Activated B cell treated with CpG ODN at 0.5 μM for 24 hours (primary cell): ENCODE measurements around the gene ASTN2. TPM values are rescaled to one million over a fixed set of nuclear protein-coding genes. Genes with fewer than 3 reads are reported as not detected.

ENCODE experiments used
- ATAC-seq: fragments of 200-7000 bp; cut with Tn5 transposase; one replicate; pipeline ENCODE4 v1.10.0; 2021; ENCODE audit warnings: low read depth, mild to moderate bottlenecking, moderate library complexity
- CTCF ChIA-PET: fragments of 350-600 bp; sonication (Branson Sonifier 250); formaldehyde crosslinking; loops from one replicate; lab custom pipeline; 2021; ENCODE audit warnings: antibody characterized with exemption; lab: Charles Lee
- POLR2A ChIA-PET: fragments of 350-600 bp; sonication (Branson Sonifier 250); formaldehyde crosslinking; loops from one replicate; lab custom pipeline; 2021; ENCODE audit warnings: antibody characterized with exemption; lab: Charles Lee
- DNase-seq: peaks from one replicate; pipeline ENCODE4 v3.0.0; 2022
- H3K27ac Mint-ChIP-seq: one replicate; pipeline ENCODE4 v1.8.0; 2020; ENCODE audit warnings: mixed read lengths
- H3K27me3 Mint-ChIP-seq: one replicate; pipeline ENCODE4 v1.8.0; 2021; ENCODE audit warnings: mixed read lengths
- H3K36me3 Mint-ChIP-seq: one replicate; pipeline ENCODE4 v1.8.0; 2021; ENCODE audit warnings: low read depth, mixed read lengths
- H3K4me1 Mint-ChIP-seq: one replicate; pipeline ENCODE4 v1.8.0; 2021; ENCODE audit warnings: mixed read lengths
- H3K4me3 Mint-ChIP-seq: one replicate; pipeline ENCODE4 v1.8.0; 2020; ENCODE audit warnings: mild to moderate bottlenecking, mixed read lengths
- H3K9me3 Mint-ChIP-seq: one replicate; pipeline ENCODE4 v1.8.0; 2020; ENCODE audit warnings: mixed read lengths
- CTCF ChIP-seq: fragments of 200-600 bp; IDR thresholded peaks from one replicate; pipeline ENCODE4 v1.8.0; 2022; ENCODE audit warnings: antibody characterized with exemption, mild to moderate bottlenecking
- intact Hi-C: fragments of 100-400 bp; cut with micrococcal nuclease; formaldehyde crosslinking; loops from one replicate; pipeline ENCODE4 v1.15.1; 2024
- total RNA-seq: library from RNA; stranded (reverse); gene quantifications from 2 replicates; pipeline ENCODE4 v1.2.3, GENCODE V29; 2022

ASTN2 gene
- total RNA-seq, 1 donor from 2014 or later, result 2.3 TPM

- CTCF ChIA-PET, result no interaction called here
- no peaks in the 10 kb centered on the region for H3K36me3 Mint-ChIP-seq
These were observed 657.8 kb downstream of the ASTN2 start for GRCh38 chr9:116757030-116757429.

GRCh38 chr9:116753389-116753788 is 661.5 kb downstream of the ASTN2 start:
- ChIA-PET POLR2A (no interaction called here), CTCF (no interaction called here)
- Mint-ChIP-seq H3K9me3 (peaks cover 2% of the 10 kb centered on the region), H3K36me3 (no peaks in the 10 kb centered on the region), H3K4me1 (peaks cover 4% of the 10 kb centered on the region), H3K27ac (no peak overlapping the region), H3K27me3 (peaks cover 6% of the 10 kb centered on the region), H3K4me3 (no peak overlapping the region)
- DNase-seq (no peak), ATAC-seq (no peak)
- TF ChIP-seq CTCF, result no peak
- intact Hi-C loops, result no loop called here

More at GRCh38 chr9:116757030-116757429, 657.8 kb downstream of the ASTN2 start:
- H3K27ac Mint-ChIP-seq, result no peak overlapping the region
- H3K9me3 Mint-ChIP-seq, result peaks cover 2% of the 10 kb centered on the region
- TF ChIP-seq CTCF, result no peak
- ATAC-seq (no peak), DNase-seq (no peak)
- intact Hi-C loops, result no loop called here
- H3K27me3 Mint-ChIP-seq, result peaks cover 2% of the 10 kb centered on the region
- no peak overlapping the region for H3K4me3 Mint-ChIP-seq
- H3K4me1 Mint-ChIP-seq, result peaks cover 4% of the 10 kb centered on the region
- POLR2A ChIA-PET, result no interaction called here

- ChIA-PET CTCF (no interaction called here), POLR2A (no interaction called here)
- Mint-ChIP-seq H3K36me3 (no peaks in the 10 kb centered on the region), H3K9me3 (peaks cover under 1% of the 10 kb centered on the region), H3K4me1 (peaks cover 4% of the 10 kb centered on the region), H3K27me3 (peaks cover 4% of the 10 kb centered on the region), H3K4me3 (no peak overlapping the region), H3K27ac (no peak overlapping the region)
- DNase-seq (no peak), ATAC-seq (no peak)
- intact Hi-C loops, result no loop called here
- no peak for TF ChIP-seq CTCF
These were observed 664.3 kb downstream of the ASTN2 start for GRCh38 chr9:116750510-116750909.

GRCh38 chr9:116749772-116750171 is 665.1 kb downstream of the ASTN2 start:
- TF ChIP-seq CTCF, result no peak
- Mint-ChIP-seq H3K36me3 (no peaks in the 10 kb centered on the region), H3K4me3 (no peak overlapping the region), H3K4me1 (peaks cover 4% of the 10 kb centered on the region), H3K27me3 (peaks cover 4% of the 10 kb centered on the region), H3K9me3 (no peaks in the 10 kb centered on the region), H3K27ac (no peak overlapping the region)
- ChIA-PET CTCF (no interaction called here), POLR2A (no interaction called here)
- DNase-seq, result no peak
- intact Hi-C loops, result no loop called here
- no peak for ATAC-seq

- ChIA-PET CTCF (no interaction called here), POLR2A (interaction anchor here (0.5 kb wide), 1 partner anchor 120 kb away, joined by 4 read pairs; no protein-coding TSS in a partner anchor)
- Mint-ChIP-seq H3K27ac (no peak overlapping the region), H3K4me1 (peaks cover 4% of the 10 kb centered on the region), H3K36me3 (no peaks in the 10 kb centered on the region), H3K9me3 (no peaks in the 10 kb centered on the region), H3K27me3 (peaks cover 4% of the 10 kb centered on the region), H3K4me3 (no peak overlapping the region)
- ATAC-seq (no peak), DNase-seq (no peak)
- intact Hi-C loops, result no loop called here
- TF ChIP-seq CTCF, result no peak
These were observed 665.7 kb downstream of the ASTN2 start for GRCh38 chr9:116749176-116749575.
